ENCODE results near the gene EXOG.

The EXOG gene

DNA sequence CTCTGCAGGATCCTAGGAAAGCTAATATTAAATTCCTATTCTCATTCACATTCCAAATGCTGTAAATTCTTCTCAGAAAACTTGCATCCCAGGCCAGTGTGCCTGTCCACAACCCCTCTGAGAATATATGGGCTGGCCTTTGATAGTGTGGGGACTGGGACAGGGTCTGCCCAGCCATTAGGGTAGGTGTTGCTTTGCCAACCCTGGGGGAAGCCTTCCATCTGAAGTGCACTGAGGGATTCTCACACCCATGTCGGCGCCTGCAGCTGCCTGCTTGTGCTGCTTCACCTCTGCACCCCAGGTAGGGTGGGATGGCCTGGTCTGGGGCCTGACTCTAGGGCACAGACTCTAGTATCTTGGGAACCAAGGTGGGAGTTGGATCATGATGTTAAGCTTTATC is 15.2 kb upstream of the EXOG start:
- no peaks in the 10 kb centered on the region for H3K9me3 ChIP-seq (ENCODE audit: control insufficient read depth in 2 of 2, low read length in 2 of 2)
- H3K4me3 ChIP-seq (ENCODE audit: low read length in 2 of 2) = no peak overlapping the region
- no peak overlapping the region for H3K9ac ChIP-seq (ENCODE audit: low read depth in 1 of 2, low read length in 2 of 2)
- no peak overlapping the region for H3K27ac ChIP-seq (ENCODE audit: low read depth in 2 of 2, low read length in 2 of 2)
- no peaks in the 10 kb centered on the region for H3K4me1 ChIP-seq (ENCODE audit: control insufficient read depth in 2 of 2, insufficient read depth in 2 of 2, low read length in 2 of 2)
- no peaks in the 10 kb centered on the region for H3K27me3 ChIP-seq (ENCODE audit: control insufficient read depth in 2 of 2, insufficient read depth in 2 of 2, low read length in 2 of 2)
- H3K36me3 ChIP-seq (ENCODE audit: control insufficient read depth in 2 of 2, insufficient read depth in 2 of 2, low read length in 2 of 2) = peaks cover 32 to 48% of the 10 kb centered on the region in 2 donors

DNA sequence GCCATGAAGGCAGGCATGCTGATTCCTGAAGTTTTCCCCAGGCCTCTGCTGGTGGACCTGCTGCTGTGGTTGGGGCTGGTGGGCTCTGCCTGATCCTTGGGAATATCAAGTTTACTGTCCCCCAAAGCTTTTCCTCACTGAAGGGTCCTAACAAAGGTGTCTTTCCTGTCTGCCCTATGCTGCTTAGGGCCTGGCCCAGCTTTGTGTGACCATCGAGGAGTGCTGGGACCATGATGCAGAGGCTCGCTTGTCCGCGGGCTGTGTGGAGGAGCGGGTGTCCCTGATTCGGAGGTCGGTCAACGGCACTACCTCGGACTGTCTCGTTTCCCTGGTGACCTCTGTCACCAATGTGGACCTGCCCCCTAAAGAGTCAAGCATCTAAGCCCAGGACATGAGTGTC is 13.2 kb upstream of the EXOG start:
- no peaks in the 10 kb centered on the region for H3K9me3 ChIP-seq (ENCODE audit: control insufficient read depth in 2 of 2, low read length in 2 of 2)
- no peak overlapping the region for H3K27ac ChIP-seq (ENCODE audit: low read depth in 2 of 2, low read length in 2 of 2)
- H3K36me3 ChIP-seq (ENCODE audit: control insufficient read depth in 2 of 2, insufficient read depth in 2 of 2, low read length in 2 of 2) = peaks cover 32 to 48% of the 10 kb centered on the region in 2 donors
- no peaks in the 10 kb centered on the region for H3K4me1 ChIP-seq (ENCODE audit: control insufficient read depth in 2 of 2, insufficient read depth in 2 of 2, low read length in 2 of 2)
- no peak overlapping the region for H3K4me3 ChIP-seq (ENCODE audit: low read length in 2 of 2)
- H3K27me3 ChIP-seq (ENCODE audit: control insufficient read depth in 2 of 2, insufficient read depth in 2 of 2, low read length in 2 of 2) = no peaks in the 10 kb centered on the region
- no peak overlapping the region for H3K9ac ChIP-seq (ENCODE audit: low read depth in 1 of 2, low read length in 2 of 2)

DNA sequence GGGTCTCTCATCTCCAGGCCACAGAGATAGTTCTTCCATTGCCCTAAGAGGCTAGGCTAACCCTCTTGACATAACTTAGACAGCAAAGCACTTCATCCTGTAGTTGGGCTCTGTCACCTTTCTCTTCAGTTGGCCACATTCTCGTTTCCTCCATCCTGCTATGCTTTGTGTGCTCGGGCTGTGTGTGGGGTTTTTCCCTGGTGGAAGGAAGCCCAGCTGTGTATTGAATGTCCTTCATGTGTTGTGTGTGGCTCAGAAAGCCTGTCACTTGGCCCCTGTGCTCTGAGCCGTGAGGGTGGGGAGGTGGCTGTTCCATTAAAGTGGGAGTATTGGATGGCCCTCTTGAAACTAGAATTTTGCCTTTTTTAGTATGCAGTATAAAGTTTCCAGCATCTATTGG is 8.8 kb upstream of the EXOG start:
- peaks cover 10 to 17% of the 10 kb centered on the region in 2 donors for H3K36me3 ChIP-seq (ENCODE audit: control insufficient read depth in 2 of 2, insufficient read depth in 2 of 2, low read length in 2 of 2)
- H3K4me3 ChIP-seq (ENCODE audit: low read length in 2 of 2) = no peak overlapping the region
- H3K27ac ChIP-seq (ENCODE audit: low read depth in 2 of 2, low read length in 2 of 2) = no peak overlapping the region
- no peaks in the 10 kb centered on the region for H3K9me3 ChIP-seq (ENCODE audit: control insufficient read depth in 2 of 2, low read length in 2 of 2)
- no peaks in the 10 kb centered on the region for H3K27me3 ChIP-seq (ENCODE audit: control insufficient read depth in 2 of 2, insufficient read depth in 2 of 2, low read length in 2 of 2)
- no peaks in the 10 kb centered on the region for H3K4me1 ChIP-seq (ENCODE audit: control insufficient read depth in 2 of 2, insufficient read depth in 2 of 2, low read length in 2 of 2)
- H3K9ac ChIP-seq (ENCODE audit: low read depth in 1 of 2, low read length in 2 of 2) = no peak overlapping the region

DNA sequence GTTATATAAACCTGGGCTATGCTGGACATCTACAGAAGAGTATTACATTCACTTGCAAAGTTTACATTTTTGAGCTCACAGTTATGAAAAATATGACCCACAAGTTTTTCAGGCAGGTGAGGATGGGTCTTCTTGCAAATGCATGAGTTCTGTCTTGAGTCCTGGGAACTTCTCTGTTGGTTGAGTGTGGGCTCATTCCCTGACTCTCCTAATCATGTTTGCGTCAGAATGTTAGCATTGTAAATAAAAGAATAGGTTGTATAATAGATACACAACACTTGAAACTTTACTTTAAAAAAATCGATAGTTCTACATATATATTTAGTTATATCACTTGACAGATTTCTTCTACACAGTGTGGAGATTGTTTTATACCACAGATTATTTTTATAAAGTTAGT is 7.2 kb upstream of the EXOG start:
- peaks cover 0 to 3% of the 10 kb centered on the region in 2 donors for H3K36me3 ChIP-seq (ENCODE audit: control insufficient read depth in 2 of 2, insufficient read depth in 2 of 2, low read length in 2 of 2)
- no peaks in the 10 kb centered on the region for H3K27me3 ChIP-seq (ENCODE audit: control insufficient read depth in 2 of 2, insufficient read depth in 2 of 2, low read length in 2 of 2)
- no peak overlapping the region for H3K27ac ChIP-seq (ENCODE audit: low read depth in 2 of 2, low read length in 2 of 2)
- H3K9me3 ChIP-seq (ENCODE audit: control insufficient read depth in 2 of 2, low read length in 2 of 2) = no peaks in the 10 kb centered on the region
- H3K9ac ChIP-seq (ENCODE audit: low read depth in 1 of 2, low read length in 2 of 2) = no peak overlapping the region
- H3K4me1 ChIP-seq (ENCODE audit: control insufficient read depth in 2 of 2, insufficient read depth in 2 of 2, low read length in 2 of 2) = no peaks in the 10 kb centered on the region
- H3K4me3 ChIP-seq (ENCODE audit: low read length in 2 of 2) = no peak overlapping the region

DNA sequence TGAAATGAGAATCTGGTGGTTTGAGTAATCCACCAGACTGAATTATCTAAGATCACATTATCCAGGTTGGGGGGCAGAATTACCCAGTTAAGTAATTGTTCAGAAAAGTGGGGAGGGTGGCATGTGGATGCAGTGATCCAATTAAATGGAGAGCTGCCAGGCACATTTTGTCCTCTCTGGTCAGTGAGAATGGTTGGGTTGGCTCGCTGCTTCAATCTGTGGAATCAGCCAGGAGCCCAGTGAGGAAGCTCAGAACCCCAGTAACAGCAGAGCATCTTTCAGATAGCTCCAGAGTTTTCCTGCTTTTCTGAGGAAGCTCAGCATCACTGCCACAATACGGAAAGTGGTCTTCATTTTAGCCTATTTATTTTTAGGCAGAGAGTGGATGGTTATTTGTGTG is 6.4 kb upstream of the EXOG start:
- Histone ChIP-seq H3K27me3 (ENCODE audit: control insufficient read depth in 2 of 2, insufficient read depth in 2 of 2, low read length in 2 of 2) (no peaks in the 10 kb centered on the region), H3K4me1 (ENCODE audit: control insufficient read depth in 2 of 2, insufficient read depth in 2 of 2, low read length in 2 of 2) (no peaks in the 10 kb centered on the region), H3K9me3 (ENCODE audit: control insufficient read depth in 2 of 2, low read length in 2 of 2) (no peaks in the 10 kb centered on the region), H3K36me3 (ENCODE audit: control insufficient read depth in 2 of 2, insufficient read depth in 2 of 2, low read length in 2 of 2) (no peaks in the 10 kb centered on the region), H3K4me3 (ENCODE audit: low read length in 2 of 2) (no peak overlapping the region), H3K9ac (ENCODE audit: low read depth in 1 of 2, low read length in 2 of 2) (no peak overlapping the region), H3K27ac (ENCODE audit: low read depth in 2 of 2, low read length in 2 of 2) (no peak overlapping the region)

DNA sequence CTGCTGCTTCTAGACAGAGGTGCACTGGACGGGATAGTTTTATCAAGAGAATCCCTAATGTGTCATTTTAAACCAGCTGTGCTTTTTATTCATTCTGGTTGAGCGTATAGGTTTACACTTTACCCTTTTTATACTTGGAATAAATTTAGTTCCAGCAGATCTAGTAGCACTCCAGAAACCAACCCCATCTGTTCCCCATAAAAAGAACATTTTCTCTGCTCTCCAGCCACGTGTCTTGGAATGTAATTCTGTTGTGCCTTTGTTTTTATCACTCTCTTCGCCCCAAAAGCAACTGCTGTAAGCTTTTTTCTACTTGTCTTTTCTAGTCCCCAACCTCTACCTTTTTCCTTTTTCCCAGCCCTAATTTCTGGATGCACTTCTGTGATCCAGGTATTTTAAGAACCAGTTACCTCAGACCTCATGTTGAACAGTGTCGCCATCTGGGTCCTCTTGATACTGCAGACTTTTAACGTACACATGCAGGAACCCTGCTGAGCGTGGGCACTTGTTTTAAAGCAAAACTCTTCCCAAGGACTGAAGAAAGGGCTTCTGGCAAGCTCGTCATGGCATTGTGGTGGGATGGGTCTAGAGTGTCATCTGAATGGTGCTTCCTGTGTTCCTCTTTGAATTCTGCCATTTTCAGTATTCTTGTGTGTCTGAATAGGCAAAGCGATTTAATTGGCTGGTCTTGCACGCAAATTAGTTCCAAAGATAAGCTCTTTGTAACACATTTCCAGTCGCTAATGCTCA is 5.7 kb upstream of the EXOG start:
- no peak overlapping the region for H3K4me3 ChIP-seq (ENCODE audit: low read length in 2 of 2)
- H3K4me1 ChIP-seq (ENCODE audit: control insufficient read depth in 2 of 2, insufficient read depth in 2 of 2, low read length in 2 of 2) = no peaks in the 10 kb centered on the region
- no peak overlapping the region for H3K9ac ChIP-seq (ENCODE audit: low read depth in 1 of 2, low read length in 2 of 2)
- H3K36me3 ChIP-seq (ENCODE audit: control insufficient read depth in 2 of 2, insufficient read depth in 2 of 2, low read length in 2 of 2) = no peaks in the 10 kb centered on the region
- no peaks in the 10 kb centered on the region for H3K9me3 ChIP-seq (ENCODE audit: control insufficient read depth in 2 of 2, low read length in 2 of 2)
- no peak overlapping the region for H3K27ac ChIP-seq (ENCODE audit: low read depth in 2 of 2, low read length in 2 of 2)
- H3K27me3 ChIP-seq (ENCODE audit: control insufficient read depth in 2 of 2, insufficient read depth in 2 of 2, low read length in 2 of 2) = no peaks in the 10 kb centered on the region

DNA sequence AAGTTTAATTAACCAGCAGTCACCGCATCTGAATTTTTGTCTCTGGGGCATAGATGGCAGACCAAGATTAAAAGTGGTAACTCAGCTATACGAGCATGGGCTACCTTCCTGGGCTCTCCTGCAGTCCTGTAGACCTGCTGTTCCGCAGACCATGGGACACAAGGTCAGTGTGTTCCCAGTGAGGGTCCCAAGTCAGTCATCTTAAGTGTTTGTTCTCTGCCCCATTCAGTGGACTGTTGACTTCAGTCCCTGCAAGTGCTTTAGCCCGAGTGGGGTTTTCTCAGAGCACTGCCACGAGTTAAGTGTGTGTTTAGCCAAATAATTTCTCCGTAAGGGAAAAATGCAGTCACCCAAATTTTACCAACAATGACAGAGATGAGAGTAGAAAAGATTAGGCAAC is 4.9 kb upstream of the EXOG start:
- no peak overlapping the region for H3K4me3 ChIP-seq (ENCODE audit: low read length in 2 of 2)
- H3K9ac ChIP-seq (ENCODE audit: low read depth in 1 of 2, low read length in 2 of 2) = no peak overlapping the region
- H3K27ac ChIP-seq (ENCODE audit: low read depth in 2 of 2, low read length in 2 of 2) = no peak overlapping the region
- no peaks in the 10 kb centered on the region for H3K9me3 ChIP-seq (ENCODE audit: control insufficient read depth in 2 of 2, low read length in 2 of 2)
- H3K27me3 ChIP-seq (ENCODE audit: control insufficient read depth in 2 of 2, insufficient read depth in 2 of 2, low read length in 2 of 2) = no peaks in the 10 kb centered on the region
- H3K4me1 ChIP-seq (ENCODE audit: control insufficient read depth in 2 of 2, insufficient read depth in 2 of 2, low read length in 2 of 2) = no peaks in the 10 kb centered on the region
- no peaks in the 10 kb centered on the region for H3K36me3 ChIP-seq (ENCODE audit: control insufficient read depth in 2 of 2, insufficient read depth in 2 of 2, low read length in 2 of 2)

DNA sequence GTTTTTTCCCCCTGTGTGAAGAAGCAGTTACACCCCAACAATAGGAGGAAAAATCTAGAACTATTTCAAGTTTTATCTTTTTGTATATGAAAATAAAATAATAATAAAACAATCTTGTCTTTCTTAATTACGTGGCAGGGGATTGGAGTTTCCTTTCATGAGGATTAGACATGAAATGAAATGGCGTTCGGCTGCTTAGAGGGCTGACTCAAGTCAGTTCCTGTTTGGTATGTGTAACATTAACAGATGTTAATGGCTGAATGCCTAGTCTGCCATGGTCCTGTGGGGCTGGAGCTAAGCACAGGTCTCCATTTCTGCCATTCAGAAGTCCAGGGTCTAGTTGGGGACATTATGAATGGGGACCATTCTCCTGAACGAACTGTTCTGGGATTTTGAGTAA is 3.1 kb upstream of the EXOG start:
- peaks cover 4 to 6% of the 10 kb centered on the region in 2 donors for H3K4me1 ChIP-seq (ENCODE audit: control insufficient read depth in 2 of 2, insufficient read depth in 2 of 2, low read length in 2 of 2)

DNA sequence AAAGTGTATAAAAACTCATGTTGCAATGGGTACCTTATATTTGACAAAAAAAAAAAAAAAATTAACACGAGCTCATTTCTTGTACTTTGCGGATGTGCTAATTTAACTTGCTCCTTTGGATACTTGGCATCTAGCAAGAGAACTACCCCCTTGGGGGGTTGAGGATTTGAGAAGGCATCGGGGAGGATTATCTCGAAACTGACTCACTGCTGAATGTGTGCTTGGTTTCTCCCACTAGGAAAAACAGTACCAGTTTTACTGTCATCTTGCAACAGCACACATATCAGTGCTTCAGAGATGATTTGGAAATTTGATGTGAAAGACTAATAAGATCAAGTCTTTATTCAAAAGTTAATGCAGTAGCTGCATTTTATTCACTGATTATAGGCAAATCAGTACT is 891 bp downstream of the EXOG start:
- no peaks in the 10 kb centered on the region for H3K27me3 ChIP-seq (ENCODE audit: control insufficient read depth in 2 of 2, insufficient read depth in 2 of 2, low read length in 2 of 2)
- peak overlapping the region in 1 of 2 donors; percentile 93 for H3K4me3 ChIP-seq (ENCODE audit: low read length in 2 of 2)
- peaks cover 4 to 6% of the 10 kb centered on the region in 2 donors for H3K4me1 ChIP-seq (ENCODE audit: control insufficient read depth in 2 of 2, insufficient read depth in 2 of 2, low read length in 2 of 2)
- H3K27ac ChIP-seq (ENCODE audit: low read depth in 2 of 2, low read length in 2 of 2) = no peak overlapping the region
- no peak overlapping the region for H3K9ac ChIP-seq (ENCODE audit: low read depth in 1 of 2, low read length in 2 of 2)
- H3K36me3 ChIP-seq (ENCODE audit: control insufficient read depth in 2 of 2, insufficient read depth in 2 of 2, low read length in 2 of 2) = peaks cover 0 to 9% of the 10 kb centered on the region in 2 donors
- H3K9me3 ChIP-seq (ENCODE audit: control insufficient read depth in 2 of 2, low read length in 2 of 2) = no peaks in the 10 kb centered on the region

More for the DNA sequence above, 3.1 kb upstream of the EXOG start:
- Histone ChIP-seq H3K9me3 (ENCODE audit: control insufficient read depth in 2 of 2, low read length in 2 of 2) (no peaks in the 10 kb centered on the region), H3K9ac (ENCODE audit: low read depth in 1 of 2, low read length in 2 of 2) (no peak overlapping the region), H3K36me3 (ENCODE audit: control insufficient read depth in 2 of 2, insufficient read depth in 2 of 2, low read length in 2 of 2) (no peaks in the 10 kb centered on the region), H3K27me3 (ENCODE audit: control insufficient read depth in 2 of 2, insufficient read depth in 2 of 2, low read length in 2 of 2) (no peaks in the 10 kb centered on the region), H3K27ac (ENCODE audit: low read depth in 2 of 2, low read length in 2 of 2) (no peak overlapping the region), H3K4me3 (ENCODE audit: low read length in 2 of 2) (no peak overlapping the region)

DNA sequence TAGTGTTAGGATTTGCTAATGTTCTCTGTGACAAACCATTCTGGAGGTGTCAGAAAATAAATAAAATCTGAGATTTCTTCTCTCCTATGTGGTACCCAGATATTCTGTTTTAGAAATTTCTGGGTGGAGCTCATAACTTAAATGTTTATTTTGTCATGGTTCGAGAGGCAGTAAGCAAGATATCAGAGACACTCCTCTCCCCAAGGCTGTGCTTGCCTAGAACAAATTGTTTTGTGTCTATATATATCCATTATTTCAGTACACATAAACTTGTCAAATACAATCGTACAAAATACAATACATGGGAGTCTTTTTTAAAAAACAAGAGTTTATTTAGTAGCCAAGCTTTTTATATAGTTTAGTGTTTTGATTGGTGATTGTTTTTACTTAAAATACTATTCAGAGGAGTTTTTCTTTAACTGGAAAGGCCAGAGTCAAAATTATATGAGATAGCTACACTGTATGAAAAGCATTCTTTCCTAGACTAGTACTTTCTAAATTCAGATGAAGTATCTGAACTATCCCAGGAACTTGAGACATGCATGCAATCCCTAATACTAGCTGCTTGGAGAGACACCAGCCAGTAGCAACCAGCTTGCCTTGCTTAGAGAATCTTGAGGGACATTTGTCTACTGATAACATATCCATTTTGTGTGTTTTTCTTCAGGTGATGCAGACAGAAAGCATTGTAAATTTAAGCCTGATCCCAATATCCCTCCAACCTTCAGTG is 4.7 kb downstream of the EXOG start:
- no peaks in the 10 kb centered on the region for H3K9me3 ChIP-seq (ENCODE audit: control insufficient read depth in 2 of 2, low read length in 2 of 2)
- H3K4me1 ChIP-seq (ENCODE audit: control insufficient read depth in 2 of 2, insufficient read depth in 2 of 2, low read length in 2 of 2) = peaks cover 4 to 6% of the 10 kb centered on the region in 2 donors
- H3K9ac ChIP-seq (ENCODE audit: low read depth in 1 of 2, low read length in 2 of 2) = no peak overlapping the region
- no peak overlapping the region for H3K27ac ChIP-seq (ENCODE audit: low read depth in 2 of 2, low read length in 2 of 2)
- H3K4me3 ChIP-seq (ENCODE audit: low read length in 2 of 2) = no peak overlapping the region
- H3K27me3 ChIP-seq (ENCODE audit: control insufficient read depth in 2 of 2, insufficient read depth in 2 of 2, low read length in 2 of 2) = no peaks in the 10 kb centered on the region
- peaks cover 3 to 9% of the 10 kb centered on the region in 2 donors for H3K36me3 ChIP-seq (ENCODE audit: control insufficient read depth in 2 of 2, insufficient read depth in 2 of 2, low read length in 2 of 2)

All from mucosa of rectum (tissue), 2 donors.